ENCODE data around the gene PTCH2.
A peak's percentile ranks its signal among the peaks of the same experiment; 100 is the strongest.
"Not testable (repeated sequence)": the region's sequence is repeated elsewhere in the genome, so short reads cannot be mapped to it uniquely, and the experiment has no call there.

Gene PTCH2

DNA sequence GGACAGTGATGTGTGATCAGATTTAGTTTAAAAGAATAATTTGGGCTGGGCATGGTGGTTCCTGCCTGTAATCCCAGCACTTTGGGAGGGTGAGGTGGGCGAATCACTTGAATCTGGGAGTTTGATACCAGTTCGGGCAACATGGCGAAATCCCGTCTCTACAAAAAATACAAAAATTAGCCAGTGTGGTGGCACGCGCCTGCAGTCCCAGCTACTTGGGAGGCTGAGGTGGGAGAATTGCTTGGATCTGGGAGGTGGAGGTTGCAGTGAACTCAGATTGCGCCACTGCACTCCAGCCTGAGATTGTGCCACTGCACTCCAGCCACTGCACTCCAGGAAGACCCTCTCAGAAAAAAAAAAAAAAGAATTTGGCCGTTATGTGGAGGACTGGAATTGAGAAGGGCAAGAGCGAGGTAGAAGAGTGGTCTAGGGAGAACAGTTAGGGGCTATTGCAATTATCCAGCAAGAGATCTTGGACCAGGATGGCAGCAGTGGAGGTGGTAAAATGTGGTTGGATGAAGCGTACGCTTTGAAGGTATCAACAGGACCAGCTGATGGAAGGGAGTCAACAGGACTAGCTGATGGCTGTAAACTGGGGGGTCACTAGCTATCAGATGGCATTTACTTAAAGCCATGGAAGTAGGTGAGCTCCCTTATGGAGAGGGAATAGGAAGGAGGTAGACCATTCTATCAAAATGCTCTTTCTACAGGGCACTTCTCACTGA is 25.1 kb downstream of the PTCH2 start:
- DNase-seq, result no peak

DNA sequence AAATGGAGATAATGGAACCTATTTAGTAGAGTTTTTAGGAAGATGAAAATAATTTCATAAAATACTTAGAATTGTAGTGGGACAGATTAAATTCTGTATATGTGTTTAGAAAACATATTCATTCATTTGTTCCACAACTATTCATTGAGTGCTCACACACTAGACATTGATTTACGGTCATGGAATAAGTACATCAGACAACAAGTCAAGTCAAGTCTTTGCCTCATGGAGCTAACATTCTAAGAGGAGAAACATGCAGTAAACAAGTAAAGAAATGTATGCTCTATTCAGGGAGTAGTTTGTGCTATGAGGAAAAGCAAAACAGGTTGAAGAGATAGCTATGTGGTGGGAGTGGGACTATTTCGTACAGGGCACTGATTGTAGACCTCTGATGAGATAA is 25.7 kb downstream of the PTCH2 start:
- DNase-seq, result no peak

DNA sequence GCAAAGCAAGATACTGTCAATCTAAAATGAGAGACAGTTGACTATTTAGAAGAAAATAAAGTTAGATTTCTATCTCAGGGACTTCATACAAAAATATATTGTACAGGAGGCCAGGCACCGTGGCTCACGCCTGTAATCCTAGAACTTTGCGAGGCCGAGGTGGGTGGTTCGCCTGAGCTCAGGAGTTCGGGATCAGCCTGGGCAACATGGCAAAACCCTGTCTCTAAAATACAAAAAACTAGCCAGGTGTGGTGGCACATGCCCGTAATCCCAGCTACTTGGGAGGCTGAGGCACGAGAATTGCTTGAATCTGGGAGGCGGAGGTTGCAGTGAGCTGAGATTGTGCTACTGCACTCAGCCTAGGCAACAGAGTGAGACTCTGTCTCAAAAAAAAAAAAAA is 27.1 kb downstream of the PTCH2 start:
- DNase-seq, result not testable (repeated sequence)

DNA sequence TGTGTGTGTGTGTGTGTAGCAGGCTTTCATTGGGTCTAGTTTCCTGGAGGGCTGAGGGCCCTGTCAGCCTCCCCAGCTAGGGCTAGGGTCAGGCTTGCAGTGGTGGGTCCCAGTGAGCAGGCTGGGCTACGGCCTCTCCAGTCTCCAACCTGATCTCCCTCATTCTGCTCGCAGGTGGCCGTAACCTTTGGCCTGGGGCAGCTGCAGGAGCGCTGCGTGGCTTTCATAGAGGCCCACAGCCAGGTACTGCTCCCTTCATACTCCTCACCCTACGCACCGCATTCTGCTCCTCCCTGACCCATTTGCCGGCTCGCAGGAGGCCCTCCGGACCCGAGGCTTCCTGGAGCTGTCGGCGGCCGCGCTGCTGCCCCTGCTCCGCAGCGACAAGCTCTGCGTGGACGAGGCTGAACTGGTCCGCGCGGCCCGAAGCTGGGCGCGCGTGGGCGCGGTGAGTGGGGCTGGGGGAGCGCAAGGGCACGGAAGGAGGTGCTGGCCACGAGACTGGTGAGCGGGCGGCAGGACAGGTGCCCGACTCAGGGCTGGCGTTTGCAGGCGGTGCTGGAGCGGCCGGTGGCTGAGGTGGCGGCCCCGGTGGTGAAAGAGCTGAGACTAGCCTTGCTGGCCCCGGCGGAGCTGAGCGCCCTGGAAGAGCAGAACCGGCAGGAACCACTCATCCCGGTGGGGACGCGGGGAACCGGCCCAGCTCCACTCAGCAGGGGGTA is 30.1 kb downstream of the PTCH2 start:
- DNase-seq, result no peak

DNA sequence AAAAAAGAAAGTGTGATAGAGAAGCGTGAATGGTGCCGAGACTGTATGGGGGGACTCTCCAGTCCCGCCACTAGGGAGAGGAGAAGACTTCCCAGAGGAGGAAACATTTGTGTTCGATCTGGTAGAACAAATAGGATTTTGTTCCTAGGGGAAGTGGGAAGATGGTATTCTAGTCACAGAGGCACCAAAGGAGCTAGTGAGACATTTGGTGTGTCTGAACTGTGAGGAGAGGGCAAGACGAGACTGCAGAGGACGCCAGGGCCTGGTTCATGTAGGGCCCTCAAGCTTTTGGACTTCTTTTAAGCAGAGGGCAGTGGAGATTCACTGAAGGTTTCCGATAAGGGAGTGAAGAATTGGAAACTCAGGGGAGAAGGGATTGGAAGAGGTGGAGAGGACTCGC is 31.8 kb downstream of the PTCH2 start:
- no peak for DNase-seq

DNA sequence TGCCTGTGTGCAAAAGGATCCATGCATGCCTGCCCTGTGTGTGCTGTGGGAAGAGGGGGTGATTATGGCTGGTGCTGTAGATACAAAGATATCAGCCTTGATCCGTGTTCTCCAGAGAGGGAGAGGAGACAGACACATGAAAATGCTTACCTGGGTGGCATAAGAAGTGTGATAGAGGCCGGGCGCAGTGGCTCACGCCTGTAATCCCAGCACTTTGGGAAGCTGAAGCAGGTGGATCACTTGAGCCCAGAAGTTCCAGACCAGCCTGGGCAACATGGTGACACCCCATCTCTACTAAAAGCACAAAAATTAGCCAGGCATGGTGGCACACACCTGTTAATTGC is 32.3 kb downstream of the PTCH2 start:
- DNase-seq, result not testable (repeated sequence)

DNA sequence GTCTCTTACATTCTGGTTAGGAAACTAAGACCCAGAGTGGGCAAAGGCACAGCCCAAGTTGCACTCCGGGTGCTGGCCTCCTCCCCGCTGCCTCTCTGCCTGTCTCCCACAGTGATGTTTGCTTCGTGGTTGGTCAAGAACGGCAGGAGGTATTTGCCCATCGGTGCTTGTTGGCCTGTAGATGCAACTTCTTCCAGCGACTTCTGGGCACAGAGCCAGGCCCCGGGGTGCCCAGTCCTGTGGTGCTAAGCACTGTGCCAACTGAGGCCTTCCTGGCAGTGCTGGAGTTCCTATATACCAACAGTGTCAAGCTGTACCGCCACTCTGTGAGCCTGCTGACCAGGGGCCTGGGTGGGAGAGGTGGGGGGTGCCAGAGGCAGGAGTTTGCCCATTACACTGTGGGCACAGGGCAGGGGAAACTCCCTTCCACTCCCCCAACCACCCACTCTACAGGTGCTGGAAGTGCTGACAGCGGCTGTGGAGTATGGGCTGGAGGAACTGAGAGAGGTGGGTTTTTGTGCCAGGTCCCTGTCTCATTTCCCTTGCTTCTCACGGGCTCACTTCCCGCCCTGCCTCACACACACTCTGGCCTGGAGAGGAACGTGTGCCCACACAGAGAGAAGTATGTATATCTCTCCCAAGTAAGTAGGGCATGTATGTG is 32.8 kb downstream of the PTCH2 start:
- no peak for DNase-seq

DNA sequence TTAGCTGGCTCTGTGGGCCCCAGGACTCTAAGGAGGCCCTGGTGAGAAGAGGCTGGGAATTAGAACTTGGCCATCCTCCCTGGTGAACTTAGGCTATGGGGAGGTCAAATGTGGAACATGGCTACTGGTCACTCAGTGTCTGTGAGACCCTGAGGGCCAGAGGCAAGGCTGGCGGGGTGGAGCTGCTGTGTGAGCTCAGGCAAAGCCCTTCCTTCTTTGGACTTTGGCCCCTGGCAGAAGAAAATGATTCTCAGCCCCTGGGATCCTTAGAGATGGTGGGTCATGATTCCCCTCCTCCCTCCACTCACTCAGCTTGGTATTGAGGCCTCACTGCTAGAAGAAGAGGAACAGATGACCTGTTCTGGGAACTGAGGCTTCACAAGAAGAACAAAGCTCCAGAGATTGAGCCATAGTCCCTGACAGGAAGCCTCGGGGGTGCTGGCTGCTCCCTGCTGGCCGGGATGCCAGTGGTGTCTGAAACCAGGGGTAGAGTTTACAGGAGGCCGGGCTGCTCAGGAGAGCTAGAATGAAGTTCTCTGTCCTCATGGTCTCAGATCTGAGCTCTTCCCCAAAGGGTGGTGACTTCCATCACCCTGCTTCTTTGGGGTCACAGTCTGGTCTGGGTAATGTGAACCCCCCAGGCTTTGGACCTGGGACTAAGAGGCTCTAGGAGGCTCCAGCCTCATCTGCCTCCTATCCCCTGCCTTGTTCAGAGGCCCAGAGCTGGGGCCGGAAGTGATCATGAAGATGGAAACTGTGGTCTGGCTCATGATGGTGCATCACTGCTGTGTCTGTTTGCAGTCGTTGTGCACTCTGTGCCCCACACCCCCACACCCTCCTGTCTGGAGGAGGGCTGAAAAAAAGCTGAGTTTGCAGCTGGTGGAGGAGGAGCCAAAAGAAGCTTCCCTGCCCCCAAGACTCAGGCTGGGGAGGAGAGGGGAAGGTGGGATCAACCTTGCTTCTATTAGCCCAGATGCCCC is 33.8 kb downstream of the PTCH2 start:
- peak; percentile 84 for DNase-seq

DNA sequence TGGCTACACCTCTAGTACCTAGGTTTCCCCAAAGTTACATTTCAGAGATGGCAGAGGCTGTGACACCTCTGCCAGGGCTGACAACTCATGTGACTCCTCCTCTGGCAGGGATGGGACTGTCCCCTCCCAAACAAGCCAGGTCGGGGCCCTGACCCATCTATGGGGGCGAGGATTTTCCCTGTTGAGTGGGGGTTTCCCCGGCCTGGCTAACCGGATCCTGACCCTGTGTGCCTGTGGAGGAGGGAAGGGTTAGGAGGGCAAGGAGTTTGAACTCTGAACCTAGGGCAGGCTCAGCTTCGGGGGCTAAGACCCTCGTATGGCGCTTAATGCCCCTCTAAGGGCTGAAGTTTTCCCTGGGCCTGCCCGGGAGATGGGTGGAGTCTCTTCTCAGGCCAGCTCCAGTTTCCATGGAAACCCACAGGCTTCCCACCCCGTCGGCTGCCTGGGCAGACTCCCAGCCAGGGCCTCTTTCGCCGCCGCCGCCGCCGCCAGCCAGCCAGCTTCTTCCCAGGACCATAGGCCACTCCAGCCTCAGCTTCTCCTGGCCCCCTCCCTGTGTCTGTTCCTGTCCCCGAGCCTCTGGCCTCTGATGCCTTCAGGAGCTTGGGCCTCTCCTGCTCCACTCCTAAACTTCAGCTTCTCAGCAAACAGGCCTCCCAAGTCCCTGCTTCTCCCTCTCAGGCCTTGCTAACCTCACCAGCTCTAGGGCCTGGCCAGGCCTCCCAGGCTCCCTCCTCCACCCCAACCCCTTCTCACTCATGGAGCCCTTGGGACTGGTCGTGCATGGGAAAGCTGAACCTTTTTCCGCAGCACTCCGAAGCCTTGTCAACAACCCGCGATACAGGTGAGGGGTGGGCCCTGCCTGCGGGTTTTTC is 34.8 kb downstream of the PTCH2 start, which contains the start of gene BTBD19:
BTBD19 (plus strand) TSS at position 461 of the 875 bp plus-strand sequence; CDS start at position 759, 298 bp downstream.
- peak; percentile 68 for DNase-seq

DNA sequence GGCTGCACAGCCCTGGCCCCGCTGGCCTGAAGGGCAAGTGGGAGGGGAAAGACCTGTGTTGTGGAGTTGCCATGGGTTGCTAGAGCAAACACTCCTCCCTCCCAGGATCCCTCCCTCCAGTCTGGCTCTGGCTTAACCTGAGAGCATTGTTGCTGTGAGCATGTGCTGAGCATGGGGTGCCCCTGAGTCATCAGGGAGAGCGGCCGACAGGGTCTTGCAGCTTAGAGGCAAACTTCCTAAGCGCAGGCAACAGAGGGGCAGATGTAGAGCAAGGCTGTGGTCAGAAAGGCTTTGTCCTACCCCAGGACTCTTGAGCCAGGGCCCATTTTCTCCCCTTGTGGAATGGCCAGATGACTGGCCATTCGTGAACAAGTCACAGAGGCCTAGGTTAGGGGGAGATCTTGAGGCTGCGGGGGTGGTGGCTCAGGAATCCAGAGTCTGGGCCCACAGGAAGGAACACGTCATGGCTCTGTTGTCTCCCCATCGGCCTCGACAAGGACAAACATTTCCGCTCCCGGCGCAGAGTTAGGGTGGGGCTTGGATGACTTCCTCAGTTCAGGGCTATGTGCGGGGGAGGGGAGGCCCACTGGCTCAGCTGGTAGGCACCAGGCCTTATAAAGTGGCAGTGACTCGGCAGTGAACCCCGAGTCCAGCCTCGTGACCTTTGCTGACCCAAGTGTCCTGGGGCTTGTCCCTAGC is 35.5 kb downstream of the PTCH2 start:
- peak; percentile 87 for DNase-seq

DNA sequence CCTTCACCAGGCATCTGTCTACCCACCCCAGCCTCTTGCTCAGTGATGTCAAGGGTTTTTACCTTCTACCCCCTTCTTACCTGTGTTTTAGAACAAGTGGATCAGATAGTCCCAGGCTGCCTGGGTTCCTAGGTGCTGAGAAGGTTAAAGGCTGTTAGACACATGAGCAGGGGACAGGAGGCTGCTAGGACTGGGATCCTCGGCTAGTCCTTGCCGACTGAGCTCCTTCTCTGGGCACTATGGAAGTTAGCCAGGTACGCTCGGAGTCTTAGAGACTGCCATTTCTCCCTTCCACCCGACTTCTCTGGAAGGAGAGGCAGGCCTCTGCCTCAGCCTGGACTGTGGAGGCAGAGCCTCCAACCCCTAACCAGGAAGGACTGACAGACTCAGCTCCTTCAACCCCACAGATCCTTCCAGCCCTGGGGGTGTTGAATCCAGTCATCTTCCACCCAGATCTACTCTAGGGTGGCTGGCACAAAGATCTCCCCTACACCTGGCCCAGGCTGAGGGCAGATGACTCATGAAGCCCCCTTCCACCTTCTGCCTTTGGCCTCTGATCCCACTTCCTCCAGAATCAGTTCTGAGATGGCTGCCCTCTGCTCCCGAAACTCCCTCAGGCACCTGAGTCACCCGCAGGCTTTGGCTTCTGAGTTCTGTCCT is 36.2 kb downstream of the PTCH2 start, which contains the start of gene DYNLT4:
DYNLT4 (minus strand) TSS at position 648 of the 660 bp plus-strand sequence. CDS start 683 bp downstream, outside the sequence.
- no peak for DNase-seq

DNA sequence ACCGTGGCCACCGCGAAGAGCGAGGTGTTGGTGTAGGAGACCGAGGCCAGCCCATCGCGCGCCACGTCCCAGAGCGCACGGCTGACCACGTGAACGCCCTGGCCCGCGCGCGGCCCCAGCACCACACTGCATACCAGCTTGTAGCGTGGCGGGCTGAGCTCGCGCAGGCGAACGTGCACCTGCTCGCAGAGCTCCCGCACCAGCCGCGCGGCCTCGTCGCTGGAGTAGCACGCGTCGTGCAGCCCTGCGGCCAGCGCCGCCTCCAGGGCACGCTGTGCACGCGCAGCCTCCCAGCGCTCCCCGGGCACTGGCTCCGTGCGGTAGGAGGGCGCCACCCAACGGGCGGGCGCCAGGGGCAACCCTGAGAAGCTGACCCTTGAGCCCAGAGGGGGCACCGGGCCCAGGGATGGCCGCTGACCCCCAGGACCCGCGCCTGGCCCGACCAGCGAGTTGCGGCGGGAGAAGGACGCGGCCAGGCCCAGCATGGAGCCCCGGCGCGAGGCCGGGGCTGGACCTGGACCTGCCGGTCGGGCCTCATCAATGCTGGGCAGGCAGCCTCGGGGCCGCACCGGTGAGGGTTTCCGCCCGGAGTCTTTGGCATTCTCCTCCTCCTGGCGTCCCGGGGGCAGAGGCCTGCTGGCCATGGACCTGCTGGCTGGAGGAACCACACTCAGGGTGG is 36.9 kb downstream of the PTCH2 start:
- no peak for DNase-seq

DNA sequence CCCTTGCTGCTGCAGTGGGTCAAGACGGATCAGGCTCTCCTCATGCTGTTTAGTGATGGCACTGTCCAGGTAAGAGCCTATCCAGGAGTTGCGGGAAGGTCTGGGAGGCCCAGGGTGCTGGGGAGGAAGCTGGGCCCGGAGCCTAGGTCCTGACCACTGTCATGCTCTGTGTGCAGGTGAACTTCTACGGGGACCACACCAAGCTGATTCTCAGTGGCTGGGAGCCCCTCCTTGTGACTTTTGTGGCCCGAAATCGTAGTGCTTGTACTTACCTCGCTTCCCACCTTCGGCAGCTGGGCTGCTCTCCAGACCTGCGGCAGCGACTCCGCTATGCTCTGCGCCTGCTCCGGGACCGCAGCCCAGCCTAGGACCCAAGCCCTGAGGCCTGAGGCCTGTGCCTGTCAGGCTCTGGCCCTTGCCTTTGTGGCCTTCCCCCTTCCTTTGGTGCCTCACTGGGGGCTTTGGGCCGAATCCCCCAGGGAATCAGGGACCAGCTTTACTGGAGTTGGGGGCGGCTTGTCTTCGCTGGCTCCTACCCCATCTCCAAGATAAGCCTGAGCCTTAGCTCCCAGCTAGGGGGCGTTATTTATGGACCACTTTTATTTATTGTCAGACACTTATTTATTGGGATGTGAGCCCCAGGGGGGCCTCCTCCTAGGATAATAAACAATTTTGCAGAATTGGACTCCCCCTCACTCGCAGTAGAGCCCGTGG is 37.6 kb downstream of the PTCH2 start:
- DNase-seq, result no peak

DNA sequence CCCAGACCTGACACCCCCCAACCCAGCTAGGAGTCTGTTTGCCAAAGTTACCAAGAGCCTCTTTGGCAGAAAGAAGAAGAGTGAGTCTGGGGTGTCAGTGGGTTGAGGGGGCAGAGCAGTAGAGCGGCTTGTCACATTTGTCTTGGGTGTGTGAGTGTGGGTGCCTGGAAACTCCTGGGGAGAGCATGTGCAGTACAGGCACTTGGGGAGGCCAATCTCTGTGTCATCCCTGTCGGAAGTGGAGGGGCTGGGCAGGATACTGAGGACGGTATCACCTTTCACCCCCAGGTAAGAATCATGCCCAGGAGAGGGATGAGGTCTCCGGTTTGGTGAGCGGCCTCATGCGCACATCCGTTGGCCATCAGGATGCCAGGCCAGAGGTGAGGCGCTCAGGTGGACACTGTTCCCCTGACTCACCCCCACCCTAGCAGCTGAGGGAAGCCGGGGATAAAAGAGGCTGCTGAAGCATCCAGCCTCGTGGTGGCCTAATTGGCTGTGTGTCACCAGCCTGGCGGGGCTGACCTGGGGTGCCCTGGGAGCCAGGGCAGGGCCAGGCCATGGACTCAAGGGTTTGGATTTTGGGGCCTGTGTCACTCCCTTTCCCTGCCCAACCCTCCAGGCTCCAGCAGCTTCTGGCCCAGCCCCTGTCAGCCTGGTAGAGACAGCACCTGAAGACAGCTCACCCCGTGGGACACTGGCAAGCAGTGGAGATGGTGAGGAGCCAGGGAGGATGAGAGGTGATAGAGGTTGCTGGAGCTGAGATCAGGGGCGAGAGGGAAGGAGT is 39.5 kb downstream of the PTCH2 start:
- no peak for DNase-seq

DNA sequence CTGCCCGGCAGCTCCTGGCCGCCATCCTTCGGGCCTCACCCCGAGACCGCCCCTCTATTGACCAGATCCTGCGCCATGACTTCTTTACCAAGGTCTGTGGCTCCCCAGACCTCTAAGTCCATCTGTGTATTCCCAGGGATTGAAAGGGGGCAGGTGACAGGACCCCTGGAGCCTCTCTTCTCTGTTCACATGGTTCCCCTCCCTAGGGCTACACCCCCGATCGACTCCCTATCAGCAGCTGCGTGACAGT is 40.1 kb downstream of the PTCH2 start:
- no peak for DNase-seq

DNA sequence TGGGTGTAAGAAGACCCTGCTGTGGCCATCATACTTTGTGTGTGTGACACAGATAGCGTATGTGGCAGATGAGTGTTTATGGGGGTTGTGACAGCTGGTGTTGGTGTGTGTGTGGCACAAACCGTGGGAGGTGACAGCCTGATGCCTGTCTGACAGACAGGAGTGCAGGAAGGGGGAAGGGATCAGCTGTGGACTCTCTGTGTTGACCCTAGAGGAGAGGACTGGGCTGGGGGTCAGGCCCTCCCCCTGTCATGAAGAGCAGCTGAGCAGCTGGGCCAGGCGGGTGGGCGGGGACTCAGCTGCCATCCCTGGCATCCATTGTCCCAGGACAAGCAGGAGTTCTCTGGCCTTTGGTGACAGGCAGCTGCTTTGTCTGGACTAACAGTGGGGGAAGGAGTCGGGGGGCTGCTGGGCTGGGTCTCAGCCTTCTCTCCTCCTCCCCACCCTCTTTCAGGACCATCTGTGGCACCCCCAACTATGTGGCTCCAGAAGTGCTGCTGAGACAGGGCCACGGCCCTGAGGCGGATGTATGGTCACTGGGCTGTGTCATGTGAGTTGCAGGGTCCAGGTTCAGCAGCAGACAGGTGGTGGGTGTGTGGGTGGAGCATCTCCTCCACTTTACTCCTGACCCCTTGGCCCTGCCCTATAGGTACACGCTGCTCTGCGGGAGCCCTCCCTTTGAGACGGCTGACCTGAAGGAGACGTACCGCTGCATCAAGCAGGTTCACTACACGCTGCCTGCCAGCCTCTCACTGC is 40.6 kb downstream of the PTCH2 start:
- no peak for DNase-seq

DNA sequence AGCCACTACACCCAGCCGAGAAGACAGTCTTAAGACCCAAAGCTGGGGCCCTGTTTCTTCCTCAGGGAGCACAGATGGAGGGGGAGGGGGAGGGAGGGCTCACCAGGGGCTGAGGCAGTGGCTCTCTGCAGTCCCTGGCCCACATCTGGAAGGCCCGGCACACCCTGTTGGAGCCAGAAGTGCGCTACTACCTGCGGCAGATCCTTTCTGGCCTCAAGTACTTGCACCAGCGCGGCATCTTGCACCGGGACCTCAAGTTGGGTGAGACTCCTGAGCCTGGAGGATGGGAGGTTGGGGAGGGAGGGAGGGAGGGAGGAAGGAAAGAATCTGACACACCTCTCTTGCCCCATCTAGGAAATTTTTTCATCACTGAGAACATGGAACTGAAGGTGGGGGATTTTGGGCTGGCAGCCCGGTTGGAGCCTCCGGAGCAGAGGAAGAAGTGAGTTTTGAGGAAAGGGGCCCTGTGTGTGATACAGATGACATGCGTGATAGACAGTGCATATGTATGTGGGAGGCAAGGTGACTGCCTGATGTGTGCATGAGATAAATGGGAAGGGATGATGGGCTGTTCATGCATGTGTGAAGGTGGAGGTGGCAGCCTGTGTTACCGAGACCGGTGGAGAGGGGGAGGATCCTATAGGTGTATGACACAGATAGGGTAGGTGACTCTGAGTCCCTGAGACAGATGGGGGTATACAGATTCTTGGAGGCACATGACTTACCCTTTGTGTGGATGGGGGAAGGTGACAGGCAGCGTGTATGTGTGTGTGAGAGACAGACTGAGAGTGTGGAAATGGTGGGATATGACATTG is 41.4 kb downstream of the PTCH2 start:
- no peak for DNase-seq

Measured in activated CD8-positive, alpha-beta memory T cell treated with anti-CD3 and anti-CD28 coated beads, Interleukin-2, amount 50 U/mL, for 4 hours (primary cell).